Activated naive CD4-positive, alpha-beta T cell treated with anti-CD3 and anti-CD28 coated beads, Interleukin-2, amount 10 ng/mL, durations not matched to agents 7 days and 5 days (primary cell): Measurements from ENCODE around the gene RAB11B.
"Not testable (repeated sequence)": the region's sequence is repeated elsewhere in the genome, so short reads cannot be mapped to it uniquely, and the experiment has no call there.

Source experiments
- CTCF ChIA-PET: fragments of 350-600 bp; sonication (Branson Sonifier 250); formaldehyde crosslinking; loops from one replicate; lab custom pipeline; 2021; ENCODE audit warnings: antibody characterized with exemption; lab: Charles Lee
- DNase-seq: peaks from one replicate; pipeline ENCODE4 v3.0.0-alpha.2; 2020
- H3K27ac Mint-ChIP-seq: one replicate; pipeline ENCODE4 v1.8.0; 2021; ENCODE audit warnings: mild to moderate bottlenecking, moderate library complexity, mixed read lengths
- H3K27me3 Mint-ChIP-seq: one replicate; pipeline ENCODE4 v1.8.0; 2021; ENCODE audit warnings: mild to moderate bottlenecking, mixed read lengths
- H3K36me3 Mint-ChIP-seq: one replicate; pipeline ENCODE4 v1.8.0; 2021; ENCODE audit warnings: mixed read lengths
- H3K4me1 Mint-ChIP-seq: one replicate; pipeline ENCODE4 v1.8.0; 2021; ENCODE audit warnings: mixed read lengths
- H3K4me3 Mint-ChIP-seq: one replicate; pipeline ENCODE4 v1.8.0; 2021; ENCODE audit warnings: mild to moderate bottlenecking, moderate library complexity, mixed read lengths
- H3K9me3 Mint-ChIP-seq: one replicate; pipeline ENCODE4 v1.8.0; 2021; ENCODE audit warnings: mixed read lengths

The RAB11B gene

DNA sequence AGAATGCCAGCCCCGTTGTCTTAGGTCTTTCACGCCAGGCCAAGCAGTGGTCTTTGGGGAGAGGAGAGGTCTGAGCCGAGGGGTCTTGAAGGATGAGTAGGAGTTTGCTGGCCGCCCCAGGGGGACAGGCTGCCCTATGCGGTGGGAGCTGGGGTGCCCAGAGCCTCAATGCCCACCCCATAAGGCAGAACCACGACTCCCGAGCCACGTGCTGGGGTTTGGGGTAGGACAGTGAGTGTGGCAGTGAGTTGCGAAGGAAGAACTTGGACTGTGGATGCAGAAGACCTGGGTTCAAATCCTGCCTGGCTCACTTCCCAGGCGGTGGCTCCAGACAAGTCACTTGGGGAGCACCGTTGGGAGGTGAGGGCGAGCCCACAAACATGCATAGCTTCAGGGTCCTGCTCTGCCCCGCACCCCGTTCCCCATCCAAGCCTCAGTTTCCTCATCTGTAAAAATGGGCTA, 5.5 kb downstream of the RAB11B start:
- no peaks in the 10 kb centered on the region for H3K27me3 Mint-ChIP-seq
- CTCF ChIA-PET = interaction anchor here (0.6 to 3.4 kb wide), 3 partner anchors 20 to 176 kb away, joined by 3 to 23 read pairs (median 3); no protein-coding TSS in a partner anchor
- H3K9me3 Mint-ChIP-seq = no peaks in the 10 kb centered on the region
- DNase-seq = no peak
- H3K27ac Mint-ChIP-seq = no peak overlapping the region
- H3K36me3 Mint-ChIP-seq = peaks cover 7% of the 10 kb centered on the region
- H3K4me3 Mint-ChIP-seq = no peak overlapping the region
- peaks cover 35% of the 10 kb centered on the region for H3K4me1 Mint-ChIP-seq

DNA sequence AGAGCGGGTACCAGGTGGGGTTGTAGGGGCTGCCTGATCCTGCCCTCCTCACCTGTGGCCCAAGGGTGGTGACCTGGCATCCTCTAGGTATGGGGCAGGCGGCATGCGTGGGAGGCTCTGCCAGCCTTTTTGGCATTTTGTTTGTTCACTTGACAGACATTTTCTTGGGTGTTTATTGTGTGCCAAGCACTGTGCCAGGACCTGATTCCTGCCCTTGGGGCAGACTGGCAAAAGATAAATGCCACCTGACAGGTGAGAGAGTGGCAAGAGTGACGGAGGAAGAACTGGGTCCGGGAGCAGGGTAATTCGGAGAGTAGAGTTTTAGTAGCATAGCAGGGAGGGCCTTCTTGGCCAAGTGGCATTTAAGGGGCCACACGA, 6.0 kb downstream of the RAB11B start:
- Mint-ChIP-seq H3K27ac (peak overlapping the region; percentile 29), H3K36me3 (peaks cover 7% of the 10 kb centered on the region), H3K9me3 (no peaks in the 10 kb centered on the region), H3K4me1 (peaks cover 30% of the 10 kb centered on the region), H3K27me3 (no peaks in the 10 kb centered on the region), H3K4me3 (no peak overlapping the region)
- CTCF ChIA-PET = interaction anchor here (0.6 to 3.4 kb wide), 3 partner anchors 20 to 175 kb away, joined by 3 to 23 read pairs (median 3); no protein-coding TSS in a partner anchor
- DNase-seq = no peak

DNA sequence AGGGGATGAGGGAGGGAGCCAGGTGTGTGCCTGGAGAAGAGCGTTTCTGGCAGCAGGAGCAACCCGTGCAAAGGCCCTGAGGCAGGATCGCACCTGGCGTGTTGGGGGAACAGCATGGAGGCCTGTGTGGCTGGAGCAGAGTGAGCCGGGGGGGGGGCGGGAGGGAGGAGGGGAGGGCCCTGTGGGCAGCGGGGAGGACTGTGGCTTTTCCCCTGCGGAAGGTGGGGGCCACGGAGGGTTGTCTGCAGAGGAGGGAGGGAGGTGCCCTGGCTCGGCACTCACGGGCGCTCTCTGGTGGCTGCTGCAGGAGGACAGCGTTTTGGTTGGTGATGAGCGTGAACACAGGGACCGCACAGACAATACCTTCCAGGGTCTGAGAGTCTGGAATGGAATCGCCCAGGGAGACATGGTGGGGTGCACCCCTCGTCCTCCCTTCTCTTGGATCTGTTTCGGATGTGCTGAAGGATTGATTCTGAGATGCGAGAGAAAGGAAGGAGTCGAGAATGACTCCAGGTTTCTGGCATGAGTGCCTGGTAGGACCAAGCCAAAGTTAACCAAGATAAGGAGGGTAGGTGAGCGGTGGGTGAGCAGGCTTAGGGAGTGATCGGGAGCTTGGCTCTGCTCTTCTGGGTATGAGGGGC, 6.5 kb downstream of the RAB11B start:
- DNase-seq = peak; percentile 84
- CTCF ChIA-PET = interaction anchor here (0.6 to 3.0 kb wide), 3 partner anchors 19 to 175 kb away, joined by 3 to 21 read pairs (median 3); no protein-coding TSS in a partner anchor
- Mint-ChIP-seq H3K36me3 (peaks cover 8% of the 10 kb centered on the region), H3K27ac (peak overlapping the region; percentile 29), H3K4me3 (no peak overlapping the region), H3K4me1 (peaks cover 26% of the 10 kb centered on the region), H3K27me3 (no peaks in the 10 kb centered on the region), H3K9me3 (no peaks in the 10 kb centered on the region)

DNA sequence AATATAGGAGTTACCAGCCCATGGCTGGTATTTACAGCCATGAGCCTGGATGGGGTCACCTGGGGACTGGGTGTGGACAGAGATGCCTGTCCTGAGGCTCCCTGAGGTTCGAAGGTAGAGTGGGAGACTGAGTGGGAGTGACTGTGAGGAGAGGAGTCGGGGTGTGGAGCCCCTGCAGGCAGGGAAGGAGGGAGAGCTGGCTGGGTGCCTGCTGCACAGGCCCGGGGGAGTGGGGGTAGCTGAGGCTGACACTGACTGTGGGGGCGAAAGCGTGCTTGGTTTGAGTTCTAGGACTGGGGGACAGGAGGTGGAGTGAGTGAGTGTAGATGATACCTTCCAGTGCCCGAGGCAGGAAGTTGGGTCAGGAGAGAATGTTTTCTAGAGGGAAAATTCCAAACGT, 7.1 kb downstream of the RAB11B start:
- no peak overlapping the region for H3K4me3 Mint-ChIP-seq
- no peaks in the 10 kb centered on the region for H3K27me3 Mint-ChIP-seq
- no peak for DNase-seq
- H3K27ac Mint-ChIP-seq = peak overlapping the region; percentile 76
- H3K36me3 Mint-ChIP-seq = peaks cover 13% of the 10 kb centered on the region
- CTCF ChIA-PET = interaction anchor here (0.6 to 3.0 kb wide), 2 partner anchors 44 to 95 kb away, joined by 4 to 21 read pairs; no protein-coding TSS in a partner anchor
- no peaks in the 10 kb centered on the region for H3K9me3 Mint-ChIP-seq
- peaks cover 21% of the 10 kb centered on the region for H3K4me1 Mint-ChIP-seq

DNA sequence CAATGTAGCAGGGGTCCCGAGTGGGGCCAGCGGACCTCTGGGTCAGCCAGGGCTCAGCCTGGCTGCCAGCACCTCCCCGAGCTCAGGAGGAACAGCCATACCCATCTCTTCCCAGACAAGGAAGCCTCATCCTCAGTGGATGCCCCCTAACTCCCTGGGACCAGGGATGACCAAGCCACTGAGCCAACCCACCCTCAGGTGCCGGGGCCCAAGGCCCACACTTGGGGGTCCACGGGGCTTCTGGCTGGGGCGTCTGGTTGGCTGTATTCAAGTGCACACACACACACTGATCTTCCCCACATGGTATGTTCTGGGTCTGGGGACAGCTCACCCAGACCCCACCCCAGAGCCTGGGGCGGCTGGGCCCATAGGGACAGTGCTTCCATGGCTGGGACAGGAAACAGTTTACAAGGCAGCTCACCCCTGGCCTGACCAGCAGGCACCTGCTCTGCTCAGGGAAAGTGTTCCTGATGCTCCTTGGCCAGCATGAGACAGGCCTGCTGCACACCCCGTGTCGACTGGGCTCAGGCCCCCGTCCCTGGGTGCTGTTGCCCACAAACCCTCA, 7.7 kb downstream of the RAB11B start:
- Mint-ChIP-seq H3K4me1 (peaks cover 18% of the 10 kb centered on the region), H3K27me3 (no peaks in the 10 kb centered on the region), H3K27ac (no peak overlapping the region), H3K36me3 (peaks cover 15% of the 10 kb centered on the region), H3K9me3 (no peaks in the 10 kb centered on the region), H3K4me3 (no peak overlapping the region)
- CTCF ChIA-PET = interaction anchor here (0.6 to 3.0 kb wide), 2 partner anchors 44 to 95 kb away, joined by 4 to 21 read pairs; no protein-coding TSS in a partner anchor
- DNase-seq = no peak

DNA sequence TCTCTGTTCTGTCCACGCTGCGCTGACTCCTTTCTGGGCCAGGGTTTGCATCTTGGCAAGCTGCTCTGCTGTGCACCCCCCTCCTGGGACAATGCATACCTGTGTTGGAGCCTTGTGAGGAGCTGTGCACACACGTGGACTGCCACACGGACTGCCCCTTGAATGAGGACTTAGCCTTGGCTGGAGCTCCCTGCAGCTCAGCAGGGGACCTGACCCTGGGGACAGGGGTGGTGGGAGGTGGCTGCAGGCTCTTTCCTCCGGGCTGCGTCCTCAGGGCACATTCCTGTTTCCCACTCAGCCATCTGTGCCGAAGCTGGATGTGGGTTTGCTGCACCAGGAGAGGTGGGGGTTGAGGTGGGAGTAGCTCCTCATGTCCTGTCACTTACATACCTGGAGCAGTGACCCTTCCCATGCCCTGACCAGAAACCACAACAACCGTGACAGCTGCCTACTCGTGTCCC, 8.2 kb downstream of the RAB11B start:
- Mint-ChIP-seq H3K27ac (no peak overlapping the region), H3K9me3 (no peaks in the 10 kb centered on the region), H3K4me3 (no peak overlapping the region), H3K4me1 (peaks cover 15% of the 10 kb centered on the region), H3K36me3 (peaks cover 15% of the 10 kb centered on the region), H3K27me3 (no peaks in the 10 kb centered on the region)
- no peak for DNase-seq
- CTCF ChIA-PET = interaction anchor here (3.0 kb wide), 1 partner anchor 45 kb away, joined by 21 read pairs; no protein-coding TSS in a partner anchor

DNA sequence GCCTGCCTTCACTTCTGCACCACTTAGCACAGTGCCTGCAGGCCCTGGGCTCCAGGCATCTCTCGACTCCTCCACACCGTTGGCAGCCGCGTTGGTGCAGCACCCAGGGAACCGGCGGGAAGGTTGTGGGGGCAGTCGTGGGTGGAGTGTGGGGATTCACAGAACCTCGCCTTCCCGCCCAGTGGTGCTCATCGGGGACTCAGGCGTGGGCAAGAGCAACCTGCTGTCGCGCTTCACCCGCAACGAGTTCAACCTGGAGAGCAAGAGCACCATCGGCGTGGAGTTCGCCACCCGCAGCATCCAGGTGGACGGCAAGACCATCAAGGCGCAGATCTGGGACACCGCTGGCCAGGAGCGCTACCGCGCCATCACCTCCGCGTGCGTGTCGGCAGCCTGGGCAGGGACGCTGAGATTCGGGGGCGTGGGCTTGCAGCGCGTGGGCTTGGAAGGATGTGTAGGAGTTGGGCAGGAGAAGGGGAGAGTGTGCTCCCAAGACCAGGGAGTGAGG, 9.6 kb downstream of the RAB11B start:
- no peaks in the 10 kb centered on the region for H3K27me3 Mint-ChIP-seq
- no peak overlapping the region for H3K27ac Mint-ChIP-seq
- H3K9me3 Mint-ChIP-seq = no peaks in the 10 kb centered on the region
- H3K4me1 Mint-ChIP-seq = peaks cover 15% of the 10 kb centered on the region
- H3K36me3 Mint-ChIP-seq = peaks cover 19% of the 10 kb centered on the region
- no peak overlapping the region for H3K4me3 Mint-ChIP-seq
- CTCF ChIA-PET = interaction anchor here (0.8 to 3.0 kb wide), 2 partner anchors 46 to 51 kb away, joined by 3 to 21 read pairs; no protein-coding TSS in a partner anchor
- no peak for DNase-seq

DNA sequence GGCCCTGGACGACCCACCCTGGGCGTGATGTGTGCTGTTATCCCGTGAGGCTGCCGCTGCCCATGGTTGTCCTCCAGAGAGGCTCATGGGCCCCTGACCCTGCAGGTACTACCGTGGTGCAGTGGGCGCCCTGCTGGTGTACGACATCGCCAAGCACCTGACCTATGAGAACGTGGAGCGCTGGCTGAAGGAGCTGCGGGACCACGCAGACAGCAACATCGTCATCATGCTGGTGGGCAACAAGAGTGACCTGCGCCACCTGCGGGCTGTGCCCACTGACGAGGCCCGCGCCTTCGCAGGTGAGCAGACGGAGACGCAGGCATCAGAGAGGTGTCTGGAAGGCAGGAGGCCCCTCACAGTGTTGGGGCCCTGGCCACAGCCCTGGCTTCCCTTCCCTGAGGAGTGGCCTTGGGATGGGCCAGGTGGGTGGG, 11.8 kb downstream of the RAB11B start:
- no peaks in the 10 kb centered on the region for H3K27me3 Mint-ChIP-seq
- H3K9me3 Mint-ChIP-seq = no peaks in the 10 kb centered on the region
- no peak overlapping the region for H3K27ac Mint-ChIP-seq
- H3K36me3 Mint-ChIP-seq = peaks cover 15% of the 10 kb centered on the region
- CTCF ChIA-PET = no interaction called here
- DNase-seq = no peak
- H3K4me3 Mint-ChIP-seq = no peak overlapping the region
- peaks cover 5% of the 10 kb centered on the region for H3K4me1 Mint-ChIP-seq

DNA sequence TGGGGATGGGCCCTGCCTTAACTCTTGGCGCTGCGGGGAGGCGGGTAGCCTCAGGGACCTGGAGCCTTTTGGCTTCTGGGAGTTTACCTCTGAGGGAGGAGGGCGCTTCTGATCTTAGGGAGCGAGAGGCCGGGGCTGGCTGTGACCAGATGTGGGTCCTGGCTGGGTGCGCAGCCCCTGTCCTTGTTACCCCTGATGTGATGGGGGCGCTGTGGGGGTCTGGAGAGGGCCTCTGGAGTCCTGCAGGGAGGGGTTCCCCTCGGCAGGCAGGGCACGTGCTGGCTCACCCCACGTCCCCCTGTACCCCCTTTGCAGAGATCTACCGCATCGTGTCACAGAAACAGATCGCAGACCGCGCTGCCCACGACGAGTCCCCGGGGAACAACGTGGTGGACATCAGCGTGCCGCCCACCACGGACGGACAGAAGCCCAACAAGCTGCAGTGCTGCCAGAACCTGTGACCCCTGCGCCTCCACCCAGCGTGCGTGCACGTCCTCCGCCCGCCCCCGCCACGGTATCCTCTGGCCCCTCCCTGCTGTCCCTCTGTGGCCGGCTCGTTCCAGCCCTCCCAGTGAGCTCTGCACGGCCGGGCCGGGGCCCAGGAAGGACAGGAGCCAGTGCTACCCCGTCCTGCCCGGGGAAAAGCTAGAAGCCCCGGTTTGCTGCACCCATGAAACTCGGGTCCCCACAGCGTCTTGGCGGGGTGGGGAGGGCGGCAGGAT, 13.1 kb downstream of the RAB11B start:
- H3K9me3 Mint-ChIP-seq = no peaks in the 10 kb centered on the region

DNA sequence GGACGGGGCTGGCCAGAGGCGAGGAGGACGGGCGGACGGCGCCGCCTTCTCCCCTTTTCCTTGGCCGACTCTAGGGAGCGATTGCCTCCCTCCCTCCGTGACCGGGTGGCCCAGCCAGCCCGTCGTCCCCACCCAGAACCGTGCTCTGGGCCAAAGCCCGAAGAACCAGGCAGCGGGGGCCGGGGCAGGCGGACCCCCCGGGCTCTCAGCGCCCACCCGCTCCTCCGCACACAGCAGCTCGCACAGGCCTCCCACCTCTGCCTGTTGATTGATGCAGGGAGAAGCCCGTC, 13.6 kb downstream of the RAB11B start:
- DNase-seq = no peak
- CTCF ChIA-PET = no interaction called here
- H3K4me1 Mint-ChIP-seq = no peaks in the 10 kb centered on the region
- no peaks in the 10 kb centered on the region for H3K27me3 Mint-ChIP-seq
- H3K27ac Mint-ChIP-seq = no peak overlapping the region
- H3K4me3 Mint-ChIP-seq = no peak overlapping the region
- H3K36me3 Mint-ChIP-seq = peaks cover 15% of the 10 kb centered on the region
- H3K9me3 Mint-ChIP-seq = no peaks in the 10 kb centered on the region

More for the DNA sequence above, 13.1 kb downstream of the RAB11B start:
- Mint-ChIP-seq H3K27me3 (no peaks in the 10 kb centered on the region), H3K4me1 (no peaks in the 10 kb centered on the region), H3K36me3 (peaks cover 15% of the 10 kb centered on the region), H3K4me3 (no peak overlapping the region), H3K27ac (no peak overlapping the region)
- DNase-seq = no peak
- CTCF ChIA-PET = no interaction called here

DNA sequence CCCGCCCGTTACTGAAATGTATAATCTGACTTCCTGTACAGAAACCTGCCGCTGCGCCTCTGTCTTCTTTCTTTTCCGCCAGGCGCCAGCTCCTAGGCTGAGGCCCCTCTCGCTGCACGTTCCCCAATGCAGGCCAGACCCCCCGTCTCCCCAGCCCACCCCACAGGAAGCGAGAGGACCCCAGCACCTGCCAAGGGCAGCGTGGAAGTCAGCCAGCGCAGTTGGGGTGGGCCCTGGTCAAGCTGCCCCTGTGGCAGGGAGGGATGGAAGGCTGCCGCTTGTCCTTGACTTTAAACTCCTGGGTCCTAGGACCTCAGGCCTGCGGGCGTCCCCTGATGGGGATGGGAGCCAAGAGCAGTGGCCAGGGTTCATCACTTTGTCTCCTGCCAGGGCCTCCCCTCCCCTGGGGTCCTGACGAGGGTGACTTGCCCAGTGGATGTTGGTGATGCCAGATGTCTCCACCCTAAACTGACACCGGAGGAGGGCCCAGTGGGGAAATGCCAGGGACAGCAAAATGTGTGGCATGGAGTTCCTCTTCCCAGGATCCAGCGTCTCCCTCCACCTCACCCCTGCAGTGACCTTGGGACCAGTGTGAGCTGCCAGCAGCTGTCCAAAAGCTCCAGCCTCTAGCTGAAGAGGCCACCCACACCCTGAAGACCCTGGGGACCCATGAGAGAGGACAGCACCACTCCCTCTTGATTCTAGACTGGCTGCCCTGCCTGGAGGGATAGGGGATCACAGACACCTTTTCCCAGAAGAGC, 14.4 kb downstream of the RAB11B start:
- H3K9me3 Mint-ChIP-seq = no peaks in the 10 kb centered on the region
- H3K27ac Mint-ChIP-seq = no peak overlapping the region
- CTCF ChIA-PET = interaction anchor here (0.9 kb wide), 1 partner anchor 175 kb away, joined by 3 read pairs; no protein-coding TSS in a partner anchor
- no peak for DNase-seq
- no peaks in the 10 kb centered on the region for H3K27me3 Mint-ChIP-seq
- H3K36me3 Mint-ChIP-seq = peaks cover 15% of the 10 kb centered on the region
- H3K4me1 Mint-ChIP-seq = no peaks in the 10 kb centered on the region
- H3K4me3 Mint-ChIP-seq = no peak overlapping the region

DNA sequence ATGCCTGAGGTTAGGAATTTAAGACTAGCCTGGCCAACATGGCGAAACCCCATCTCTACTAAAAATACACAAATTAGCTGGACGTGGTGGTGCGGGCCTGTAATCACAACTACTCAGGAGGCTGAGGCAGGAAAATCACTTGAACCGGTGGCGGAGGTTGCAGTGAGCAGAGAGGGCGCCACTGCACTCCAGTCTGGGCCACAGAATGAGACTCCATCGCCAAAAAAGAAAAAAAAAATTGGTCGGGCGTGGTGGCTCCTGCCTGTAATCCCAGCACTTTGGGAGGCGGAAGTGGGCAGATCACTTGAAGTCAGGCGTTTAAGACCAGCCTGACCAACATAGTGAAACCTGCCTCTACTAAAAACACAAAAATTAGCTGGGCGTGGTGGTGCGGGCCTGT, 20.6 kb downstream of the RAB11B start:
- H3K9me3 Mint-ChIP-seq, H3K36me3 Mint-ChIP-seq, H3K4me3 Mint-ChIP-seq, H3K4me1 Mint-ChIP-seq, H3K27ac Mint-ChIP-seq, DNase-seq, H3K27me3 Mint-ChIP-seq: not testable (repeated sequence)
- CTCF ChIA-PET = interaction anchor here (1.1 kb wide), 1 partner anchor 168 kb away, joined by 3 read pairs; no protein-coding TSS in a partner anchor

DNA sequence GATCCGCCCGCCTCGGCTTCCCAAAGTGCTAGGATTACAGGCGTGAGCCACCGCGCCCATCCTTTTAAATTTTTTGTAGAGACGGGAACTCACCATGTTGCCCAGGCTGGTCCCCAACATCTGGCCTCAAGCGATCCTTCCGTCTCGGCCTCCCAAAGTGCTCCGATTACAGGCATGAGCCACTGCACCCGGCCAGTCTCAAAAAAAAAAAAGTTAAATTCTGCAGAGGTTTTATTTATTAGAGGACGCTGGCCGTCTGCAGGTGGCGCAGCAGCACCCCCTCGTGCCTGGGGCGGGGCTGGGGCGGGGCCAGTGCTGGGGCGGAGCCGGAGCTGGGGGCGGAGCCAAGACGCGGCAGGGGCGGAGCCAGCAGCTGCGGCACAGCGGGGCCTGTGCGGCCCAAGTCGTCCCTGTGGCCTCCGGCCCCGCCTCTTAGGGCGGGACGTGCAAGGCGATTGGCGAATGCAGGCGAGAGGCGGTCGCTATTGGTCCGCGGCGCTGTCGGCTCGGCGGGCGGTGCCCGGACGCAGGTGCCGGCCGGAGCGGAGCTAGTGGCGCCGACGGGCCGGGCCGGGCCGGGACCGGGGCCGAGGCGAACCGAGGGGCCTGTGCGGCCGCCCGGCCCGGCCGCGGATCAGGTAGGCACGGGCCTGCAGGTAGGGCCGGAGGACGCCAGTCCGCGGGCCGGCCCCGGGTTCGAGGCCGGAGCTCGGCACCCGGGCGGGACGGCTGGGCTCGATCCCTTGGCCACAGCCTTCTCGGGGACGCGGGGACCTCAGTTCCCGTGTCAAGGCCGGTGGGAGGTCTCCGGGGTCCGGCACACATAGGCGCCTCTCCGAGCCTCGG, 22.8 kb downstream of the RAB11B start, which contains the start of gene MARCHF2:
Gene MARCHF2, plus strand, starts transcription at position 523 of the 846 bp plus-strand sequence. CDS start 8,536 bp downstream, outside the sequence.
- no peaks in the 10 kb centered on the region for H3K36me3 Mint-ChIP-seq
- H3K27ac Mint-ChIP-seq = peak within 1 kb of the TSS; percentile 17
- peaks cover 10% of the 10 kb centered on the region for H3K4me1 Mint-ChIP-seq
- DNase-seq = peak; percentile 96
- H3K9me3 Mint-ChIP-seq = no peaks in the 10 kb centered on the region
- peak within 1 kb of the TSS; percentile 66 for H3K4me3 Mint-ChIP-seq
- peaks cover 8% of the 10 kb centered on the region for H3K27me3 Mint-ChIP-seq
- CTCF ChIA-PET = interaction anchor here (0.6 to 2.7 kb wide), 14 partner anchors 9 to 203 kb away, joined by 3 to 16 read pairs (median 4); partner anchors contain the start of genes MYO1F and ZNF414
